AG09319 (cell line): ENCODE measurements around the gene CPA3.

Experiments
- DNase-seq: peaks from one replicate; pipeline ENCODE4 v3.0.0-alpha.2; 2010; ENCODE audit warnings: low read depth; ENCODE audit errors: extremely low read depth
- CTCF ChIP-seq: IDR thresholded peaks from 2 replicates; pipeline ENCODE4 v1.5.1; 2011; ENCODE audit warnings: low read depth, mild to moderate bottlenecking, inconsistent platforms, low read length, moderate library complexity

The CPA3 gene

DNA sequence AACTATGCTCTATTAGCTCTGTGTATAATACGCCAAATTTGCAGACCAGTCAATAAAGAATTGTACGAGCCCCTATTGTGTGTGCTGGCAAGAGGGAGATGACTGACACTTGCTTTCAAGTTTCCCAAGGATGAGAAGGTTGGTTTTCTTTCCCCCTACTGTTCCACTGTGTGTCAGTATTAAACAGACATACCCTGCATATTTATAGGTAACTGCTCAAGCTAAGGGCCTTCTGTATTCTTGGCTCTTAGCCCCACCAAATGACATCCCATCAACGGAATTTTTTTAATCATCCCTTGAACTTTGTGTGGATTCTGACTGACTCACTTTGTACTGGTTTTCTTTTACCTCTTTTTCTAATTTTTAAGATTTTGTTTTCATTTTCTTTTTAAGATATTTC, 65.7 kb downstream of the CPA3 start:
- DNase-seq: no peak
- TF ChIP-seq CTCF: no peak

DNA sequence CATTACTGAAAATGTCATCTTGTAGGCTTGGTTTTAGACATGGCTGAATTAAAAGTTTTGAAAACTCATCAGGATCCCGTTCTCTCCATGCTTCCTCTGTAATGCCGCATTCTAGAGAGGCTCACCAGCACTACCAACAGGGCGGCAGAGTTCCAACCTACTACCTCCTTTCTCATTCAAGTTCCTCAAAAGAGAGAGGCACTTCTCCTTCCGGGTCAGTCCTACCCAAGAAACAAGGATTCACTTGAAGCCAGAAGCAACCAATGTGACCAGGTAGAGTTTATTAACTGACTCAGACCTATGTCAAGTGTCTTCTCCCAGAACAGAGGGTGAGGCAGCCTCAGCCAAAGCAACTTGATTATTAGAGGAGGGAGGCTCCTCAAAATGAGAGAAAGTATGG, 66.5 kb downstream of the CPA3 start:
- no peak for DNase-seq
- no peak for TF ChIP-seq CTCF

GRCh38 chr3:148932972-148933371, 67.9 kb downstream of the CPA3 start:
- no peak for DNase-seq
- TF ChIP-seq CTCF: no peak

- DNase-seq: no peak
- no peak for TF ChIP-seq CTCF
These were observed 72.6 kb downstream of the CPA3 start for GRCh38 chr3:148937467-148938255.

GRCh38 chr3:148938306-148938705, 73.2 kb downstream of the CPA3 start:
- no peak for TF ChIP-seq CTCF
- DNase-seq: no peak

- TF ChIP-seq CTCF: no peak
- no peak for DNase-seq
These were observed 73.8 kb downstream of the CPA3 start for GRCh38 chr3:148938936-148939335.

GRCh38 chr3:148940983-148941382, 75.9 kb downstream of the CPA3 start:
- no peak for TF ChIP-seq CTCF
- DNase-seq: no peak
